K562 (cell line): ENCODE measurements around the gene PNRC1. TPM values are rescaled to one million over a fixed set of nuclear protein-coding genes. Genes with fewer than 3 reads are reported as not detected.

ENCODE experiments used
- CEBPG ChIP-seq, 3 experiments: fragments of 200-800 bp in 1 of 3; sonication (Bioruptor generic) in 1 of 3; sonication (generic) in 1 of 3; formaldehyde crosslinking in 1 of 3; IDR thresholded peaks in 2 of 3; conservative IDR thresholded peaks in 1 of 3; 2 replicates each; pipeline versions ENCODE4 v1.6.1 to v1.8.0; 2016 to 2022; ENCODE audit warnings: missing compliant biosample characterization in 2 of 3, missing genetic modification characterization in 2 of 3, mild to moderate bottlenecking in 1 of 3, missing genetic modification reagents in 1 of 3
- CHCHD3 ChIP-seq: fragments of 250-450 bp; sonication (Bioruptor Pico); IDR thresholded peaks from 2 replicates; pipeline ENCODE4 v2.1.2; 2022; ENCODE audit warnings: mild to moderate bottlenecking
- DMBX1 ChIP-seq: fragments of 250-450 bp; sonication (Bioruptor Pico); IDR thresholded peaks from 2 replicates; pipeline ENCODE4 v1.8.0; 2022; ENCODE audit warnings: inconsistent platforms, mild to moderate bottlenecking, moderate library complexity, borderline replicate concordance
- DPF2 ChIP-seq: fragments of 450-650 bp; IDR thresholded peaks from 2 replicates; pipeline ENCODE4 v1.6.1; 2016
- FOSL1 ChIP-seq: fragments of 200-800 bp; sonication (Bioruptor generic); conservative IDR thresholded peaks from 2 replicates; pipeline ENCODE4 v1.6.1; 2016; ENCODE audit warnings: missing genetic modification characterization, missing compliant biosample characterization
- NR2C2 ChIP-seq, 2 experiments: fragments of 200-800 bp in 1 of 2; sonication (Bioruptor generic) in 1 of 2; sonication (generic) in 1 of 2; formaldehyde crosslinking in 1 of 2; IDR thresholded peaks; 2 replicates each; pipeline versions ENCODE4 v1.6.1 to v1.8.0; 2016 to 2022; ENCODE audit warnings: mild to moderate bottlenecking in 1 of 2, missing compliant biosample characterization in 1 of 2, missing genetic modification characterization in 1 of 2, missing genetic modification reagents in 1 of 2
- NR4A1 ChIP-seq, 2 experiments: fragments of 250-450 bp in 1 of 2; fragments of 450-650 bp in 1 of 2; sonication (Bioruptor Pico) in 1 of 2; IDR thresholded peaks; 2 replicates each; pipeline versions ENCODE4 v1.4.0 to v1.6.1; 2016 to 2020; ENCODE audit warnings: mild to moderate bottlenecking in 2 of 2, missing compliant biosample characterization in 1 of 2, missing genetic modification characterization in 1 of 2, moderate library complexity in 1 of 2
- RAD21 ChIP-seq, 2 experiments: fragments of 250-450 bp in 1 of 2; fragments of 450-650 bp in 1 of 2; sonication (Bioruptor Pico) in 1 of 2; formaldehyde crosslinking in 1 of 2; IDR thresholded peaks in 1 of 2; conservative IDR thresholded peaks in 1 of 2; 2 replicates each; pipeline versions ENCODE4 v1.4.0 to v1.8.0; 2020 to 2022; ENCODE audit warnings: mild to moderate bottlenecking in 2 of 2, moderate library complexity in 1 of 2
- SP1 ChIP-seq: sonication (generic); formaldehyde crosslinking; IDR thresholded peaks from 2 replicates; pipeline ENCODE4 v1.8.1; 2022; ENCODE audit warnings: mild to moderate bottlenecking, missing genetic modification reagents
- TARDBP ChIP-seq: fragments of 450-650 bp; IDR thresholded peaks from 2 replicates; pipeline ENCODE4 v1.6.1; 2016
- U2AF2 ChIP-seq: fragments of 200-400 bp; formaldehyde crosslinking; optimal IDR thresholded peaks from 2 replicates; pipeline ENCODE3; 2017; ENCODE audit warnings: low read depth, mild to moderate bottlenecking, low read length
- ZNF384 ChIP-seq: IDR thresholded peaks from 2 replicates; pipeline ENCODE4 v1.6.1; 2012; ENCODE audit warnings: low read depth, low read length, improper control_type of control experiment
- ZNF586 ChIP-seq: fragments of 450-650 bp; formaldehyde crosslinking; conservative IDR thresholded peaks from 2 replicates; pipeline ENCODE4 v1.4.0; 2020; ENCODE audit warnings: mild to moderate bottlenecking, moderate library complexity
- ZNF644 ChIP-seq: fragments of 200-800 bp; sonication (Bioruptor generic); IDR thresholded peaks from 2 replicates; pipeline ENCODE4 v1.6.1; 2016; ENCODE audit warnings: low read depth, missing genetic modification characterization, missing compliant biosample characterization
- ZNF75A ChIP-seq: fragments of 450-650 bp; formaldehyde crosslinking; IDR thresholded peaks from 2 replicates; pipeline ENCODE4 v1.4.0; 2020; ENCODE audit warnings: mild to moderate bottlenecking
- polyA plus RNA-seq, 8 experiments: library from polyadenylated mRNA; depleted of rRNA in 4 of 8; stranded (reverse) in 5 of 8; unstranded in 3 of 8; fragments of >200 nt; fragmentation: Nextera tagmentation in 2 of 8; fragmentation: Illumina TruSeq in 1 of 8; extraction: Ambion mirVana in 2 of 8; extraction: Trizol in 1 of 8; gene quantifications; 2 replicates each; pipeline versions ENCODE4 v1.2.1 to v1.2.3, GENCODE V29; 2011 to 2014; ENCODE audit warnings: inconsistent platforms in 1 of 8, missing spikeins in 1 of 8
- total RNA-seq, 7 experiments: library from RNA; depleted of rRNA in 6 of 7; stranded (reverse); fragments of >200 nt in 6 of 7; fragmentation: Illumina TruSeq in 2 of 7; extraction: Trizol in 2 of 7; gene quantifications; 2 replicates each; pipeline versions ENCODE4 v1.2.1 to v1.2.3, GENCODE V29; 2011 to 2021; ENCODE audit warnings: low replicate concordance in 1 of 7
- TF ChIP-seq, protein P1 (sequence below): sonication (generic); formaldehyde crosslinking; IDR thresholded peaks from 2 replicates; pipeline ENCODE4 v1.8.0; 2022; ENCODE audit warnings: missing genetic modification reagents, mild to moderate bottlenecking, borderline replicate concordance
- TF ChIP-seq, protein P2 (sequence below): sonication (generic); formaldehyde crosslinking; IDR thresholded peaks from 2 replicates; pipeline ENCODE4 v1.9.0; 2022; ENCODE audit warnings: mild to moderate bottlenecking, missing genetic modification reagents
- TF ChIP-seq, protein P3 (sequence below): sonication (generic); formaldehyde crosslinking; IDR thresholded peaks from 2 replicates; pipeline ENCODE4 v1.8.1; 2023; ENCODE audit warnings: mild to moderate bottlenecking, missing genetic modification reagents
- TF ChIP-seq, protein P4 (sequence below): fragments of 450-650 bp; formaldehyde crosslinking; IDR thresholded peaks from 2 replicates; pipeline ENCODE4 v1.4.0; 2020; ENCODE audit warnings: mild to moderate bottlenecking, mixed read lengths
- TF ChIP-seq, protein P5 (sequence below): fragments of 250-450 bp; sonication (Bioruptor Pico); IDR thresholded peaks from 2 replicates; pipeline ENCODE4 v1.9.0; 2021; ENCODE audit warnings: mild to moderate bottlenecking

The PNRC1 gene
- total and polyA plus RNA-seq, 9 of the 15 experiments (the other 6 are each of a cell fraction or from before 2014, with no cell fraction given), result 1.2 to 10.8 (median 6.5) TPM

DNA sequence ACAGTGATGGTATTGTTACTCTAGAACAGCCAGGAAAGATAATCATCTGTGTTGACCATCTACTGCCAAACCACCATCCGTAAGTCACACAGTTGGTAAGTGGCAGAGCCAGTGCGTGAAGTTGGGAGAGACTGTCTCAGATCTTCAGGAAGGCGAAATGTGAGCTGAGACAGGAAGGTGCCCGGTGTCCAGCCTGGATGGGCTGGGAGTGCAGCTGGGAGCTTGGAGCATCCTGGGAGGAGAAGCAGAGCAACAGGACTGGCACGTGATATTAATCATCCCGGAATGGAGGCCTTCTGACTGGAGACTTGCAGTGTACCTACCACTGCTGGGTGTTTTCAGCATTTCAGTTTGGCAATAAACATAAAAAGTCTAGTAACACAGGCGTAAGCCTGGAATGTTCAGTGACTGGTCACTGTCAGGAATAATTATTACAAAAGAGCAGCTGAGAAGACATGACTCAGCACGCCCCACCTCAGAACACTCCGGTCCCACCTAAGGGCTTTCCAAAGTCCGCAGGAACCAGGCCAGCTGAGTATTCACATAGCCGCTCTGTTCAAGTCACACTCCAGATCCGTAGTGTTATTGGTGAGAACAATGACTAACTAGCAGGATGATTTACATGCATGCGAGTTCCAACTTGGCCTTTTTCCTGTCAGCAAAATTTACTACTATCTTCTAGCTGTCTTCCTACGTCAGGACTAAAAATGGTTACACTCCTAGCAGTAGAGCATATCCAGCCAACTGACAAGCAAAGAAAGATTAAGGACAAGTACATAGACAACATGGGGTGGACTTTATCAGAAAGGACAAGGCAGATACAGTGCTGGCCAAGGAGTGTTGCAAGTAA is 45.1 kb upstream of the PNRC1 start (continued):
- no peak for TF ChIP-seq NR2C2 (CRISPR knock-in tag; IDR thresholded peaks at IDR 0.05)
- peak; percentile 53 for TF ChIP-seq NR2C2 (tag; IDR thresholded peaks at IDR 0.05)
- TF ChIP-seq RAD21 (CRISPR knock-in tag; conservative IDR thresholded peaks at IDR 0.05 in 1 of 2, IDR thresholded peaks at IDR 0.05 in 1 of 2), result 0 out of 4 replicates have a peak, but pooled peaks of 1 of the 2 experiments have one; percentile 27
- TF ChIP-seq, protein P1, sequence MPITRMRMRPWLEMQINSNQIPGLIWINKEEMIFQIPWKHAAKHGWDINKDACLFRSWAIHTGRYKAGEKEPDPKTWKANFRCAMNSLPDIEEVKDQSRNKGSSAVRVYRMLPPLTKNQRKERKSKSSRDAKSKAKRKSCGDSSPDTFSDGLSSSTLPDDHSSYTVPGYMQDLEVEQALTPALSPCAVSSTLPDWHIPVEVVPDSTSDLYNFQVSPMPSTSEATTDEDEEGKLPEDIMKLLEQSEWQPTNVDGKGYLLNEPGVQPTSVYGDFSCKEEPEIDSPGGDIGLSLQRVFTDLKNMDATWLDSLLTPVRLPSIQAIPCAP, result no peak
- TF ChIP-seq, protein P2, sequence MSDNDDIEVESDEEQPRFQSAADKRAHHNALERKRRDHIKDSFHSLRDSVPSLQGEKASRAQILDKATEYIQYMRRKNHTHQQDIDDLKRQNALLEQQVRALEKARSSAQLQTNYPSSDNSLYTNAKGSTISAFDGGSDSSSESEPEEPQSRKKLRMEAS, result no peak
- TF ChIP-seq CEBPG (CRISPR knock-in tag; IDR thresholded peaks at IDR 0.05), result peak; percentile 79; the same call in 1 of the 2 replicates
- no peak for TF ChIP-seq CEBPG (tag; conservative IDR thresholded peaks at IDR 0.05 in 1 of 2, IDR thresholded peaks at IDR 0.05 in 1 of 2)
- no peak for TF ChIP-seq DMBX1 (CRISPR knock-in tag)
- TF ChIP-seq, protein P3, sequence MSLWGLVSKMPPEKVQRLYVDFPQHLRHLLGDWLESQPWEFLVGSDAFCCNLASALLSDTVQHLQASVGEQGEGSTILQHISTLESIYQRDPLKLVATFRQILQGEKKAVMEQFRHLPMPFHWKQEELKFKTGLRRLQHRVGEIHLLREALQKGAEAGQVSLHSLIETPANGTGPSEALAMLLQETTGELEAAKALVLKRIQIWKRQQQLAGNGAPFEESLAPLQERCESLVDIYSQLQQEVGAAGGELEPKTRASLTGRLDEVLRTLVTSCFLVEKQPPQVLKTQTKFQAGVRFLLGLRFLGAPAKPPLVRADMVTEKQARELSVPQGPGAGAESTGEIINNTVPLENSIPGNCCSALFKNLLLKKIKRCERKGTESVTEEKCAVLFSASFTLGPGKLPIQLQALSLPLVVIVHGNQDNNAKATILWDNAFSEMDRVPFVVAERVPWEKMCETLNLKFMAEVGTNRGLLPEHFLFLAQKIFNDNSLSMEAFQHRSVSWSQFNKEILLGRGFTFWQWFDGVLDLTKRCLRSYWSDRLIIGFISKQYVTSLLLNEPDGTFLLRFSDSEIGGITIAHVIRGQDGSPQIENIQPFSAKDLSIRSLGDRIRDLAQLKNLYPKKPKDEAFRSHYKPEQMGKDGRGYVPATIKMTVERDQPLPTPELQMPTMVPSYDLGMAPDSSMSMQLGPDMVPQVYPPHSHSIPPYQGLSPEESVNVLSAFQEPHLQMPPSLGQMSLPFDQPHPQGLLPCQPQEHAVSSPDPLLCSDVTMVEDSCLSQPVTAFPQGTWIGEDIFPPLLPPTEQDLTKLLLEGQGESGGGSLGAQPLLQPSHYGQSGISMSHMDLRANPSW (CRISPR knock-in tag), result no peak
- no peak for TF ChIP-seq CHCHD3 (CRISPR knock-in tag)
- TF ChIP-seq, protein P4, sequence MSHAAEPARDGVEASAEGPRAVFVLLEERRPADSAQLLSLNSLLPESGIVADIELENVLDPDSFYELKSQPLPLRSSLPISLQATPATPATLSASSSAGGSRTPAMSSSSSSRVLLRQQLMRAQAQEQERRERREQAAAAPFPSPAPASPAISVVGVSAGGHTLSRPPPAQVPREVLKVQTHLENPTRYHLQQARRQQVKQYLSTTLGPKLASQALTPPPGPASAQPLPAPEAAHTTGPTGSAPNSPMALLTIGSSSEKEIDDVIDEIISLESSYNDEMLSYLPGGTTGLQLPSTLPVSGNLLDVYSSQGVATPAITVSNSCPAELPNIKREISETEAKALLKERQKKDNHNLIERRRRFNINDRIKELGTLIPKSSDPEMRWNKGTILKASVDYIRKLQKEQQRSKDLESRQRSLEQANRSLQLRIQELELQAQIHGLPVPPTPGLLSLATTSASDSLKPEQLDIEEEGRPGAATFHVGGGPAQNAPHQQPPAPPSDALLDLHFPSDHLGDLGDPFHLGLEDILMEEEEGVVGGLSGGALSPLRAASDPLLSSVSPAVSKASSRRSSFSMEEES (CRISPR knock-in tag), result no peak
- peak; percentile 37 for TF ChIP-seq FOSL1 (tag)
- TF ChIP-seq NR4A1 (CRISPR knock-in tag; IDR thresholded peaks at IDR 0.05), result no peak
- peak; percentile 63; the same call in 1 of the 2 replicates for TF ChIP-seq NR4A1 (tag; IDR thresholded peaks at IDR 0.05)
- TF ChIP-seq ZNF586 (CRISPR knock-in tag), result no peak
- TF ChIP-seq U2AF2, result no peak
- no peak for TF ChIP-seq ZNF75A (CRISPR knock-in tag)
- TF ChIP-seq, protein P5, sequence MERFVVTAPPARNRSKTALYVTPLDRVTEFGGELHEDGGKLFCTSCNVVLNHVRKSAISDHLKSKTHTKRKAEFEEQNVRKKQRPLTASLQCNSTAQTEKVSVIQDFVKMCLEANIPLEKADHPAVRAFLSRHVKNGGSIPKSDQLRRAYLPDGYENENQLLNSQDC (CRISPR knock-in tag), result no peak
- no peak for TF ChIP-seq ZNF384
- no peak for TF ChIP-seq SP1 (CRISPR knock-in tag)
- peak; percentile 65; the same call in 1 of the 2 replicates for TF ChIP-seq ZNF644
- no peak for TF ChIP-seq TARDBP
- TF ChIP-seq DPF2, result peak; percentile 67; the same call in 1 of the 2 replicates
